Nucleus accumbens (tissue), 56 donors: ENCODE results near the gene SHANK2.

Experiments
- DNase-seq, 56 donors: peaks; one replicate each; lab custom pipeline; 2025; lab: John Stamatoyannopoulos, UW

SHANK2 gene

GRCh38 chr11:71223671-71224660 lies 28.4 kb downstream of the SHANK2 start:
- no peak for DNase-seq

GRCh38 chr11:71223081-71223405 lies 29.3 kb downstream of the SHANK2 start:
- DNase-seq = no peak

GRCh38 chr11:71222318-71223080 lies 29.9 kb downstream of the SHANK2 start:
- DNase-seq = no peak

GRCh38 chr11:71221821-71222220 lies 30.6 kb downstream of the SHANK2 start:
- no peak for DNase-seq

DNA sequence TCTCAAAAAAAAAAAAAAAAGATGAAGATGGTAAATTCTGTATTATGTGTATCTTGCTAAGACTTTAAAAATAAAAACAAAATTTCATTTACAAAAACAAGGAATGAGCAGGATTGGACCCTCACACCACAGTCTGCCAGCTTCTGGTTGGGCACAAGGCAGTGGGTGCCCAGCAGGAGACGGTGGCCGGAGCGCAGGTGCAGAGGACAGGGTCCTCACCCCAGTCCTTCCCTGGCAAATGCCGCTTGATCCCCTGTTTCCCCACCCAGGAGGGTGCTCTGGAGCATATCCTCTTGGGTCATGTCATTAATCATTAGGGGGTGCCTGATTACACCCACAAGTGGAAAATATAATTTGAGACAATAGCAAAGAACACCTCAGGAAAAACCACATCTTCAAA lies 31.2 kb downstream of the SHANK2 start:
- DNase-seq = no peak

DNA sequence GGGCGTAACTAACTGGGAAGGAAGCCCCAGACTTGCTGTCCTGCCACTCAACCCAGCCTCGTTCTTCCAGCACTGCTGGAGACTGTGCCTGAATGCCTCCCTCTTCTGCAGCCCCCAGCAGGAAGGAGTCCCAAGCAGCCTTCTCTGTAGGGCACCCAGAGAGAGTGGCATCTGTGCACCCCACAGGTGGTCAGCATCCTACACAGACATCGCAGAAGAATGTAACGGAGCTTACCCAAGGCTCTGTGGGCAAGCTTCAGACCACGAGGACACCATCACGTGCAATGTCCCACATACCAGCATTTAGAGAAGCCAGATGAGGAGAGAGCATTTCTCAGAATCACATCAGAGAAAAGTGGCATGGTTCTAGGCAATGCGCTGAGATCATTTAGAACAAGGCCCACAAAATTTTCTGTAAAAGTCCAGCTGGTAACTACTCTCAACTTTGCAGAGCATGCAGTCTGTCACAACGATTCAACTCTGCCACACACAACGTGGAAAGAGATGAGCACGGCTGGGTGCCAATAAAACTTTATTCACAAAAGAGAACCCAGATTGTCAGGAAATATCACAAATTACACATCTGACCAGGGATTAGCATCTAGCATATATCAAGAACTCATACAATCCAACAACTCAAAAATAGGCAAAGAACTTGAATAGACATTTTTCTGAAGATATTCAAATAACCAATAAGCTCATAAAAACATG lies 33.4 kb downstream of the SHANK2 start:
- no peak for DNase-seq

GRCh38 chr11:71215425-71215965 lies 36.9 kb downstream of the SHANK2 start:
- DNase-seq = no peak

- DNase-seq = no peak
These were observed 37.6 kb downstream of the SHANK2 start for GRCh38 chr11:71214553-71215424.

GRCh38 chr11:71213696-71214552 lies 38.5 kb downstream of the SHANK2 start:
- DNase-seq = no peak

GRCh38 chr11:71212871-71213559 lies 39.4 kb downstream of the SHANK2 start:
- DNase-seq = peak in 4 of 56 donors; percentile 2 to 10 (median 4)

DNA sequence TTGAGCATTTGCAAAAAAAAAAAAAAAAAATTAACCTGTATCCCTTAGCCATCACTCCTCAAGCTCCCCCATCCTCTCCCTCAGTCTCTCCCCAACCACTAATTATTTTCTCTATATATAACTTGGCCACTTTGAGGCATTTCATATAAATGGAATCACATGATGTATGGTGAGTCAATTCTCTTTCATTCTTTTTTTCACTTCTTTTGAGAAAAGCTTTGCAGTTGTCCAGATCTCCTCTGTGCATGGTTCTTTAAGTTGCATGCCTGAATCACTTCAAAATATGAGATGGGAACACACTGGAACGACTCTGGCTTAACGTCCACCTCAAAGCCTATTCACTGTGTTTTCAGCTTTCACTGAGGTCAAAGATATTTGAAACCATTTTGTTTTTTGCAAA lies 40.7 kb downstream of the SHANK2 start:
- DNase-seq = no peak

DNA sequence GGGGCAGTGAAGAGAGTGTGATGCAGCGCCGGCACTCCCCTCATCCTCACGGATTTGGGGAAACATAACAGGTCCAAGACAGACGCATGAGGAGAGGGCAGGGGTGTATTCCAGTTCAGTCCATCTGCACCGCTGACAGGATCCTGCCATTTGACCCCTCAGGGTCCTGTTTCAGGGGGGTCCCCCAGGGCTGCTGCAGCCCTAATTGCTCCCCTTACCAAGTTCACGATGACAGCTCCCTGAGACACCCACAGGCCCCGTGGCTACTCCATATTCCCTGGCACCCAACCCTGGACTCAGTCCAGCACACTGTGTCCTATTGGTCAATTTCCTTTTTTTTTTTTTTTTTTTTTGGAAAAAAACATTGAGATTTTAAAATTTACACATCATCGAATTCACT lies 41.5 kb downstream of the SHANK2 start:
- DNase-seq = no peak

DNA sequence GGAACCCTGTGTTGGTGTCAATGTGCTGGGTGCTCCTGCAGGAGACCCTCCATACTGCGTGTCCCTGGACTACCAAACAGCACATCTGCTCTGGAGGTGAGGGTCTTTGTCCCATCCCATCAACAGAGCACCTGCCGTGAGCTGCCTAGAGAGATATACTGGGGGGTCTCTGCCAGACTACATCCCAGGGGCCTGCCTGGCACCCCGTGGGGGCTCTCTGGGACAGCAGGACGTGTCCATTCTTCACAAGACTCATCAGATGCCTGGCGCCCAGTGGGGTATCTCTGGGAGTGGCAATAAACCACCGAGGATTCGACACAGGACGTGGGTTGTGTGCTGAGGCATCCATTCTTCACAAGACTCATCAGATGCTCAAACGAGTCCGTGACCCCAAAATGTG lies 42.7 kb downstream of the SHANK2 start:
- DNase-seq = no peak

DNA sequence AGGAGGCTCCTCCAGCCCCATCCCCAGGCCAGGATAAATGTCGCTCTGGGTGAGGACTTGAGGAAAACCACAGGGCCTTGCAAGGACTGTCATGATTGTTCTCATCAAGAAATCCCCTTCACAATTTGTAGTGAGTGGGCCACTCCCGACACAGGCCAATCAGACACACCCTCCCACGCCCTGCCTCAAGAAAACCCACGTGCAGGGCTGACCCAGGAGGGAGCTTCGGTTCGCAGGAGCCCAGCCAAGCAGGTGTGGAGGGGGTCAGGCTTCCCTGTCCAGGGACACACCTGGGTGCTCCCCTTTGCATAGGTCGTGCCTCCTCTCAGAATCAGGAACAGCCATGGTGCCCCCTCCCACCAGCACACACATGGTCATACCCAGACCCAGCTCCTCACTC lies 43.2 kb downstream of the SHANK2 start:
- no peak for DNase-seq

GRCh38 chr11:71208011-71208774 lies 44.2 kb downstream of the SHANK2 start:
- no peak for DNase-seq

- DNase-seq = no peak
These were observed 44.8 kb downstream of the SHANK2 start for GRCh38 chr11:71207563-71207962.

DNA sequence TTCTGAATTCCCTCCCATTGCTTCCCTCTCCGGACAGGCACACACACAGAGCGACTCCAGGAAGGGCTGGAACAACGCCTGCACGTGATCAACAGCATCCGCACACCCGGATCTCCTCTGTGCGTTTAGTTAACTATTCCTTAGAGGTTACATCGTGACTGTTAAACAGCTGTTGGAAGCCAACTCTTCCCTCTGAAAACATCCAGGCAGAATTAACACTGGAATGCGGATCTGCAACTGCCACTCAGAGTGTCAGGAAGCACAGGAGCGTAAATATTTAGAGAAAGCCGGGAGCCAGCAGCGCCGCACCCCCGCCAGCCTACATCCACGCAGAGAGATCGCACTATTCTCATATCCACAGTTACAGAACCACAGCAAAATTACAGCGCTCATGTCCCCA lies 46.2 kb downstream of the SHANK2 start:
- DNase-seq = no peak
